Smooth muscle cell (in vitro differentiated cells): Measurements from ENCODE around the gene USP54. TPM values are rescaled to one million over a fixed set of nuclear protein-coding genes. Genes with fewer than 3 reads are reported as not detected.

Experiments
- DNase-seq: peaks from one replicate; lab custom pipeline; 2025; ENCODE audit not compliant: unreplicated experiment; lab: John Stamatoyannopoulos, UW
- H2AFZ ChIP-seq: fragments of 200-600 bp; sonication (generic); 2 replicates; pipeline ENCODE4 v1.6.0; 2016; ENCODE audit warnings: antibody characterized with exemption, low read depth, mild to moderate bottlenecking
- H3F3A ChIP-seq: fragments of 200-600 bp; sonication (generic); 2 replicates; pipeline ENCODE4 v1.6.0; 2017; ENCODE audit warnings: antibody characterized with exemption, low read depth
- H3K27ac ChIP-seq: fragments of 200-600 bp; sonication (generic); 2 replicates; pipeline ENCODE4 v1.5.1; 2016; ENCODE audit warnings: low read depth, mild to moderate bottlenecking
- H3K27me3 ChIP-seq: fragments of 200-600 bp; sonication (generic); 2 replicates; pipeline ENCODE4 v1.6.1; 2016; ENCODE audit warnings: low read depth, mild to moderate bottlenecking
- H3K36me3 ChIP-seq: fragments of 200-600 bp; sonication (generic); 2 replicates; pipeline ENCODE4 v1.5.1; 2016; ENCODE audit warnings: low read depth
- H3K4me1 ChIP-seq: fragments of 200-600 bp; sonication (generic); 2 replicates; pipeline ENCODE4 v1.5.1; 2016; ENCODE audit warnings: low read depth
- H3K4me2 ChIP-seq: fragments of 200-600 bp; sonication (generic); 2 replicates; pipeline ENCODE4 v1.6.0; 2016; ENCODE audit warnings: mild to moderate bottlenecking
- H3K4me3 ChIP-seq: fragments of 200-600 bp; sonication (generic); 2 replicates; pipeline ENCODE4 v1.5.1; 2016; ENCODE audit warnings: mild to moderate bottlenecking
- H3K79me2 ChIP-seq: fragments of 200-600 bp; sonication (generic); 2 replicates; pipeline ENCODE4 v1.6.0; 2016; ENCODE audit warnings: low read depth, mild to moderate bottlenecking
- H3K9ac ChIP-seq: fragments of 200-600 bp; sonication (generic); 2 replicates; pipeline ENCODE4 v1.6.0; 2016; ENCODE audit warnings: low read depth
- H3K9me3 ChIP-seq: fragments of 200-600 bp; sonication (generic); replicated peaks from 2 replicates; pipeline ENCODE4 v1.5.1; 2016; ENCODE audit warnings: low read depth
- H4K20me1 ChIP-seq: fragments of 200-600 bp; sonication (generic); 2 replicates; pipeline ENCODE4 v1.6.0; 2016; ENCODE audit warnings: low read depth
- WGBS: methylation state at CpG from one replicate; pipeline ENCODE4 v1.1.7; 2016; ENCODE audit warnings: low lambda C conversion rate; 5-methylcytosine and 5-hydroxymethylcytosine counted together
- polyA plus RNA-seq: library from polyadenylated mRNA; unstranded; fragments of >200 nt; fragmentation: Nextera tagmentation; extraction: Ambion mirVana; gene quantifications from 2 replicates; pipeline ENCODE4 v1.2.1, GENCODE V29; 2016
- total RNA-seq: library from RNA; depleted of rRNA; stranded (reverse); fragments of >200 nt; gene quantifications from 2 replicates; pipeline ENCODE4 v1.2.3, GENCODE V29; 2014
- TF ChIP-seq, protein P1 (sequence below): fragments of 200-600 bp; sonication (generic); IDR thresholded peaks from 2 replicates; pipeline ENCODE4 v1.5.1; 2017; ENCODE audit warnings: borderline replicate concordance, mild to moderate bottlenecking, antibody characterized with exemption; ENCODE audit not compliant: insufficient read depth, poor library complexity, severe bottlenecking

The USP54 gene
- total and polyA plus RNA-seq, 2 experiments from 2014 or later, result 3.1 to 8.2 TPM

DNA sequence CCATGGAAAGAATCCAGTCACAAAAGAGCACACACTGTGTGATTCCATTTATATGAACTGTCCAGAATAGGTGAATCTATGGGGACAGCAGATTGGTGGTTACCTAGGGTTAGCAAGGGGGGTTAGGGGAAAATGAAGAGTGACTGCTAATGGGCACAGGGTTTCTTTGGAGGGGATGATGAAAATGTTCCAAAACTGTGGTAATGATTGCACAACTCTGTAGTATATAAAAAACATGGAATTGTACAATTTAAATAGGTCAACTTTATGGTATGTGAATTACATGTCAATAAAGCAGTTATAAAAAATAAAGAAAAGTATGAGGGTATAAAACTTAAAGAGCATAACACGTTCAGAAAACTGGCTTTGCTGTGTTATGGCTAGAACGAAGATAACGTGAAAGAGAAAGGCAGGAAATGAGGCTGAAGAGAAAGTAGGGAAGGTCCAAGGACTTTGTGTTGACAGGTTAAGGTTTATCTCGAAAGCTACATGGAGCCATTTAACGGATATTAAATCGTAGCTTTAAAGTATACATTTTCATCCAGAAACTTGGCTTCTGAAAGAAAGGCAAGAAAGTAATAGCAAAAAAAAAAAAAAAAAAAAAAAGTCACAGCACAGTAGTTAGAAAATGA, 131.3 kb downstream of the USP54 start:
- H3K79me2 ChIP-seq, result no peaks in the 10 kb centered on the region
- no peak overlapping the region for H2AFZ ChIP-seq
- H3K9ac ChIP-seq, result no peak overlapping the region
- H3K27me3 ChIP-seq, result no peaks in the 10 kb centered on the region
- H4K20me1 ChIP-seq, result no peaks in the 10 kb centered on the region
- no peak for DNase-seq
- 96% methylated on average over 6 of the region's 6 CpGs for WGBS
- peaks cover 8% of the 10 kb centered on the region for H3K36me3 ChIP-seq
- no peaks in the 10 kb centered on the region for H3F3A ChIP-seq
- H3K4me3 ChIP-seq, result no peak overlapping the region
- no peak overlapping the region for H3K27ac ChIP-seq
- no peaks in the 10 kb centered on the region for H3K4me1 ChIP-seq
- TF ChIP-seq, protein P1, sequence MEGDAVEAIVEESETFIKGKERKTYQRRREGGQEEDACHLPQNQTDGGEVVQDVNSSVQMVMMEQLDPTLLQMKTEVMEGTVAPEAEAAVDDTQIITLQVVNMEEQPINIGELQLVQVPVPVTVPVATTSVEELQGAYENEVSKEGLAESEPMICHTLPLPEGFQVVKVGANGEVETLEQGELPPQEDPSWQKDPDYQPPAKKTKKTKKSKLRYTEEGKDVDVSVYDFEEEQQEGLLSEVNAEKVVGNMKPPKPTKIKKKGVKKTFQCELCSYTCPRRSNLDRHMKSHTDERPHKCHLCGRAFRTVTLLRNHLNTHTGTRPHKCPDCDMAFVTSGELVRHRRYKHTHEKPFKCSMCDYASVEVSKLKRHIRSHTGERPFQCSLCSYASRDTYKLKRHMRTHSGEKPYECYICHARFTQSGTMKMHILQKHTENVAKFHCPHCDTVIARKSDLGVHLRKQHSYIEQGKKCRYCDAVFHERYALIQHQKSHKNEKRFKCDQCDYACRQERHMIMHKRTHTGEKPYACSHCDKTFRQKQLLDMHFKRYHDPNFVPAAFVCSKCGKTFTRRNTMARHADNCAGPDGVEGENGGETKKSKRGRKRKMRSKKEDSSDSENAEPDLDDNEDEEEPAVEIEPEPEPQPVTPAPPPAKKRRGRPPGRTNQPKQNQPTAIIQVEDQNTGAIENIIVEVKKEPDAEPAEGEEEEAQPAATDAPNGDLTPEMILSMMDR, result no peak
- H3K4me2 ChIP-seq, result no peak overlapping the region
- H3K9me3 ChIP-seq, result no peaks in the 10 kb centered on the region

DNA sequence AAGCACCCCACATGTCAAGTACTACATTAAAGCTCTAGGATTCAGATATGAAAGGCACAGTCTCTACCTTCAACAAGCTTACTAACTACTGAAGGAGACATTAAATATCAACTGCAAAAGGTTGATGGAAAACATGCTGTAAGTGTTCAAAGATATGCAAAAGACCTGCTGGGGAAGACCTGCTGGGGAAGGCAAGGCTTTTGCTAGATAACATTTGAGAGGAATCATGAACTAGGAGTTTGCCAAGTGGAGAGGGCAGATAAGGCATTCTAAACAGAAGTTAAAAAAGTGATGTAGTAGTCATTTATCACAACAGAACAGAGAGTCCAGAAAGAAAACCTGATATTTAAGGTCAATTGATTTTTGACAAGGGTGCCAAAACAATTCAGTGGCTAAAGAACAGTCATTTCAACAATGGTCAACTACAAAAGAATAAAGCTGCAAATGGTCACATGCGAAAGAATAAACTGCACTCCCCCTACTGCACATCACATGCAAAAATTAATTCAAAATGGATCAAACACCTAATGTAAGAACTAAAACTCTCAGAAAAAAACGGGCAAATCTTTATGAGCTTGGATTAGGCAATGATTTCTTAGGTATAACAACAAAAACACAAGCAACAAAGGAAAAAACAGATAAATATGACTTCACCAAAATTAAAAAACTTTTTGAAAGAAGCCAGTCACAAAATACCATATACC, 134.8 kb downstream of the USP54 start:
- H3K9ac ChIP-seq, result no peak overlapping the region
- H2AFZ ChIP-seq, result no peak overlapping the region
- no peaks in the 10 kb centered on the region for H3K9me3 ChIP-seq
- H3K36me3 ChIP-seq, result peaks cover 5% of the 10 kb centered on the region
- H3K79me2 ChIP-seq, result no peaks in the 10 kb centered on the region
- TF ChIP-seq, protein P1, result no peak
- H3K4me2 ChIP-seq, result no peak overlapping the region
- DNase-seq, result no peak
- H3K4me3 ChIP-seq, result no peak overlapping the region
- no peaks in the 10 kb centered on the region for H3K4me1 ChIP-seq
- H3K27me3 ChIP-seq, result no peaks in the 10 kb centered on the region
- no peaks in the 10 kb centered on the region for H3F3A ChIP-seq
- H3K27ac ChIP-seq, result no peak overlapping the region
- 91% methylated on average over 2 of the region's 2 CpGs for WGBS
- H4K20me1 ChIP-seq, result no peaks in the 10 kb centered on the region

DNA sequence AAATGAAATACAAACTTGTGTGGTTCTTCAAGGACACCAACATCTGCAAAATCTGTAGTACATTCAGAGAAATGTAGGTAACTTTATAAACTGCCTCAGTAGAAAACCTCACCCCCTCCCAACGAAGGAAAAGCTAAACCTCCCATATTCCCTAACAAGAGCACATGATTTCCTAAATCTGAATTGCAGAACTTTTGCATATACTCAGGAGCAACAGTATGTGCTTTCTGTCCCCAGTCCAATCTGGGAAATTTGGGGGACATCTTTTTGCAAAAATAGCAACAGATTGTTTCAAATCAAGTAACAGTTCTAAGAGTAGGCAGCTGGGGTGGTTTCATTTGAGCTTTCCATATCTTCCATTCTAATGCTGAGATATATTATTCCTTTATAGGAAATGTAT, 142.0 kb downstream of the USP54 start:
- Histone ChIP-seq H3K79me2 (no peaks in the 10 kb centered on the region), H3K27ac (no peak overlapping the region), H4K20me1 (no peaks in the 10 kb centered on the region), H3F3A (no peaks in the 10 kb centered on the region), H3K4me2 (no peak overlapping the region), H3K27me3 (no peaks in the 10 kb centered on the region), H3K9ac (no peak overlapping the region), H3K4me1 (no peaks in the 10 kb centered on the region), H3K9me3 (no peaks in the 10 kb centered on the region), H3K36me3 (peaks cover under 1% of the 10 kb centered on the region), H2AFZ (no peak overlapping the region), H3K4me3 (no peak overlapping the region)
- TF ChIP-seq, protein P1, result no peak
- no peak for DNase-seq
- 88% methylated on average over 1 of the region's 1 CpG for WGBS

DNA sequence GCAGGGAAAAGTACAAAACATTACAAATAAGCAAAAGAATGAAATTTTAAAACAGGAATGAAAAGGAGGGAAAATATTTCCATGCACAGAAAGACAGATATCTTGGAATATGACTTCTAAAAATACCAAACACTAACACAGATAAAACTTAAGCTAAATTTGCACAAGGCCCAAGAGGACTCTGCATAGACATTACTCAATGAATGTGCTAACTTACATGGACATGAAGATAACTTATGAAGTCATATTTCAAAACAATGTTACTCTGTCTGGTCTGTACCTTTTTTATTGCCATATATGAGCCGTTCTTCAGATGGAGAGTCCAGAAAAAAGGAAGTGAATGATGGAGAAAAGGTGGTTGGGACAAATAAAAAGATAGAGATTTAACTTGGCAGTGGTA, 142.8 kb downstream of the USP54 start:
- H3K27me3 ChIP-seq, result no peaks in the 10 kb centered on the region
- no peaks in the 10 kb centered on the region for H3K79me2 ChIP-seq
- peaks cover 4% of the 10 kb centered on the region for H3K36me3 ChIP-seq
- H3K9ac ChIP-seq, result no peak overlapping the region
- H3F3A ChIP-seq, result no peaks in the 10 kb centered on the region
- no peak overlapping the region for H3K27ac ChIP-seq
- H2AFZ ChIP-seq, result no peak overlapping the region
- WGBS, result 100% methylated on average over 1 of the region's 1 CpG
- H3K4me1 ChIP-seq, result no peaks in the 10 kb centered on the region
- no peaks in the 10 kb centered on the region for H4K20me1 ChIP-seq
- DNase-seq, result no peak
- H3K9me3 ChIP-seq, result no peaks in the 10 kb centered on the region
- H3K4me3 ChIP-seq, result no peak overlapping the region
- TF ChIP-seq, protein P1, result no peak
- no peak overlapping the region for H3K4me2 ChIP-seq
